ENCODE measurements around the gene OPA3.
A peak's percentile ranks its signal among the peaks of the same experiment; 100 is the strongest.
"Not testable (repeated sequence)": the region's sequence is repeated elsewhere in the genome, so short reads cannot be mapped to it uniquely, and the experiment has no call there.

OPA3 gene

GRCh38 chr19:45517641-45518468 is 66.7 kb downstream of the OPA3 start:
- no peak for DNase-seq

DNA sequence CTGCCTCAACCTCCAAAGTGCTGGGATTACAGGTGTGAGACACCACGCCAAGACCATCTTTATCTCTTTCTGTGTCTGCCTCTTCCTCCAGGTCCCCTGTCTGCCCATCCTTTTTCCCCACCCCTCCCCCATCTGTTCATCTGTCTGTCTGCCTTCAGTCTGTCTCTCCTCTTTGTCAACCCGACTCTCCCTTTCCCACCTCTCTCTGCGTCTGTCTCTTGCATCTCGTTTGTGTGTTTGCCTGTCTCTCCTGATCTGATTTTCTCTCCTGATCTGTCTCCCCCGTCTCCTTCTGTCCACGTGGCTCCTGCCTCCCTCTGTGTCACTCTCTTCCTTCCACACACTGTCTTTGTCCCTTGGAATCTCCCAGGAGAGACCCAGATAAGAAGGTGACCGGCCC is 67.4 kb downstream of the OPA3 start:
- DNase-seq = no peak

GRCh38 chr19:45515807-45516401 is 68.7 kb downstream of the OPA3 start:
- DNase-seq = no peak

DNA sequence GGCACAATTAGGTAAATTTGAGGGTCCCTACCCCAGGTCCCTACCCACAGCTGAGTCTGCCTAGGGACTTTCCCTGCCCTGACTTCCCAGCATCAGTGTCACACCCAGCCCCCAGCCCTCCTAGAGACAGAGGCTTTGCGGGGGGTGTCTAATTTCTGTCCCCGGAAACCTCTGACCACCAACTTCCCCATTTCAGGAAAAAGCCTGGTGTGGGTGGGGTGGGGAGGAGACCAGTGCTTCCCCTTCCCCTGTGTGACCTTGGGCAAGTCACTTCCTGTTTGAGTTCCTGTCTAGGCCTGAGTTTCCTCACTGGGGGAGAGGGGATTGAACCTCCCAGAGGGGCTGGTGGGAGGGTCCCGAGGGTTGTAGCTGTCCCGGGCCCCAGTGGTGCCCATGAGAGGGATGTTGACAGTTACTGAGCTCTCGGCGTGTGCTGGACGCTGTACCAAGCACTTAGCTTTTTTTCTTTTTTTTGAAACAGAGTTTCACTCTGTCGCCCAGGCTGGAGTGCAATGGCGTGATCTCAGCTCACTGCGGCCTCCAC is 69.4 kb downstream of the OPA3 start:
- no peak for DNase-seq

GRCh38 chr19:45514376-45515051 is 70.1 kb downstream of the OPA3 start:
- DNase-seq = no peak

- no peak for DNase-seq
These were observed 71.6 kb downstream of the OPA3 start for GRCh38 chr19:45512881-45513483.

DNA sequence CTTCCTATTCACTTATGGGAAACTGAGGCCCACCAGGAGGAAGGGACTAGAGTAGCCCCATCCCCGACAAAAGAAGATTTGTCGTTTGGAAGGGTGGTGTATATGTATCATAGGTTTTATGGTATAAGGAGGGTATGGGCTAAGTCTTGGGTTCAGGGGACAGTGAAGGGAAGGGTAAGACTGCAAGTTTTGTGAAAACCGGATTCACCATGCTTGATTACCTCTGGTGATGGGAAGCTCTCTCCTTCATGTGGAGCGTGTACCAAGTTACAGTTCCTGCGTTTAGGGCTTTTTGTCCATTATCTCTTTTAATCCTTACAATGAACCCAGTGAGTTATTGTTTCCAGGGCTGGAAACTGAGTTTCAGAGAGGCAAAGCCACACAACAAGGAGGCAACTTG is 73.5 kb downstream of the OPA3 start:
- DNase-seq = no peak

- DNase-seq = not testable (repeated sequence)
These were observed 74.2 kb downstream of the OPA3 start for GRCh38 chr19:45510352-45510751.

DNA sequence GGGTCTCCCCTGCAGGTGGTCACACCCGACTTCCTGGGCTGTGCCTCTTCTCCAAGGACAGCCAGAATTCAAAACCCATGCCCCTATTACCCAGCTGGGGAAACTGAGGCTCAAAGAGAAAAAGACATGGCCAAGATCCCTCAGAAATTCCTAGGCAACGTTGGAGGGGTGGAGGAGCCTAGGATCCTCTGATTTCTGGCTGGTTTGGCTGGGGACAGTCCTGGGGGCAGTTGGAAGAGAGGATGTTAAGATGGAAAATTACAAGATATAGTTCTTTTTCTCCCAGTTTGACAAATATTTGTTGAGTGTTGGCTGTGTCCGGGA is 74.9 kb downstream of the OPA3 start:
- no peak for DNase-seq

- no peak for DNase-seq
These were observed 75.5 kb downstream of the OPA3 start for GRCh38 chr19:45508861-45509691.

- DNase-seq = no peak
These were observed 76.2 kb downstream of the OPA3 start for GRCh38 chr19:45508417-45508860.

DNA sequence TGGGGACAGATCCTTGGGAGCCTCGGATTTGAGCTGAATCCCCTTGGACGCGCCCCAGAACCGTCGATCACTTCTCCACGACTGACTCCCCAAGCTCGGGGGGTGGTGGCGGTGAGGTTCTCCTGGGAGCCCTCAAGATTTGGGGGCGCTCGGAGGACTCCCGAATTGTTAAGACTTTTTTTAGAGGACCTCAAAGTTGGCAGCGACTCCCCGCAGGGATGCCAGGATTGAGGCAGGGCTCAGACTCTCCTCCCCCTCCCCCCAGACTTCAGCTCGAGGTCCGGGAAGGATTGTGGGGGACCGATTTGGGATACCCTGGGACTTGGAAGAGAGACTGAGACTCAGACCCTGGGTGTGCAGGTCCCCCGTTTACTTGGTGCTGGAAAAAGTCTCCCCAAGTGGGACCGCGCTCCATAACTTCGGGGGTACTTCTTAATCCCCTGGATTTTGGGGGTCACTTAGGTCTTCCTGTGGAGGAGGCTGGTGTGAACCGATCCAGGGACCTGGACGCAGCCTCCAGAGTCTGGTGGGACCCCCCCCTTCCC is 76.7 kb downstream of the OPA3 start:
- no peak for DNase-seq

- peak in 1 of 2 experiments; percentile 35 for DNase-seq
These were observed 77.4 kb downstream of the OPA3 start, which contains the start of gene VASP for GRCh38 chr19:45506989-45507871. Gene VASP (plus strand): TSS chr19:45507479. CDS start chr19:45507772, 293 bp downstream.

- DNase-seq = peak in 1 of 2 experiments; percentile 54
These were observed 78.2 kb downstream of the OPA3 start for GRCh38 chr19:45506246-45506988.

DNA sequence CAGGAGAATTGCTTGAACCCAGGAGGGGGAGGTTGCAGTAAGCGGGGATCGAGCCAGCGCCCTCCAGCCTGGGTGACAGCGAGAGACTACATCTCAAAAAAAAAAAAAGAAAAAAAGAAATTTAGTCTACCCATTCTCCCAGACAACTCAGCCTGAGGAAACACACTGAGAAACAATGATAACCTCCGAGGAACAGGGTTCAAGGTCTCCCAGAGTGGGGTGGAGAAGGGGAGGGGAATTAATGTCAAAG is 78.7 kb downstream of the OPA3 start:
- DNase-seq = no peak

DNA sequence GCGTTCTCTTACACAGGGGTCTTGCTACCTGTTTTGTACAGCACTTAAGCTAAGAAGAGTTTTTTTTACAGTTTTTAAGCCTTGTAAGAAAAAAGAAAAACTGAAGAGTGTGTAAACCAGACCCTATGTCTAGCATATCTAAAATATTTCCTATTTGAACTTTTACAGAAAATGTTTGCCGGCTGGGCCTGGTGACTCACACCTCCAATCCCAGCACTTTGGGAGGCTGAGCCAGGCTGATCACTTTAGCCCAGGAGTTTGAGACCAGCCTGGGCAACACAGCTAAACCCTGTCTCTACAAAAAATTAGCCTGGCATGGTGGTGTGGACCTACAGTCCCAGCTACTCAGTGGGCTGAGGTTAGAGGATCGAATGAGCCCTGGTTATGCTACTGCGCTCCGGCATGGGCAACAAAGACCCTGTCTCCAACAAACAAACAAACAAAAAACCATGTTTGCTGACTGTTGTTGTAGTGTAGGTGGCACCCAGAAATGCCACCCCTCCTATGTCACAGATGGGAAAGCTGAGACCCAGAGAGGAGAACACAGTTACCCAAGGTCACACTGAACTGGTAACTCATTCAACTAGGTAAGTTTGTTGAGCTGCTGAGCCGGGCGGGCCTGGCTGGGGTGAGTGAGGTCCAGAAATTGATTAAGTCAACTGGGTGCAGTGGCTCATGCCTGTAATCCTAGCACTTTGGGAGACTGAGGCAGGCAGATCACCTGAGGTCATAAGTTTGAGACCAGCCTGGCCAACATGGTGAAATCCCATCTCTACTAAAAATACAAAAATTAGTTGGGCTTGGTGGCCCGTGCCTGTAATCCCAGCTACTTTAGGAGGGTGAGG is 79.2 kb downstream of the OPA3 start:
- no peak for DNase-seq

GRCh38 chr19:45503909-45504308 is 80.7 kb downstream of the OPA3 start:
- DNase-seq = no peak

DNA sequence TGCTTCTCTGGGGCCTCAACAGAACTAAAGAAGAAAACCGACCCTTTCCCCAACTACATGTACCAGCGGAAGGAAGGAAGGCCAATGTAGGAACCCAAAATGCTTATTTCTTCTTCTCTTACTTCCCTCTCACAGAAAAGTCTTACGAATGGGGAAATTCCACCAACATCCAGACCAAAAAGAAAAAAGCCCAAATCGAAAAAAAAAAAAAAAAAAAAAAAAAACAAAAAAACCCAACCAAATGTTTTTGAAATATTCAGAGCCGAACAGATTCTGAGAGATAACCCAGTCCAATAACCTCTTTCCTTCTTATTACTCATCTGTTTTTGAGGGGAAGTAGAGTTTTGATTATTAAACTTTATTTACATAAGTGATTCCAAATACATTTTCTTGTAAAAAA is 82.5 kb downstream of the OPA3 start:
- DNase-seq = no peak

GRCh38 chr19:45501730-45502014 is 82.9 kb downstream of the OPA3 start:
- no peak for DNase-seq

Measured in cerebellar nuclear complex (tissue), 1 donor.